Stomach (tissue), 9 donors: ENCODE data around the gene MAN1B1. TPM values are rescaled to one million over a fixed set of nuclear protein-coding genes. Genes with fewer than 3 reads are reported as not detected.

Experiments used
- DNase-seq, 2 donors: peaks; one replicate each; pipeline versions ENCODE4 v3.0.0 to v3.0.0-alpha.2; 2013 to 2019
- H3K27ac ChIP-seq, 5 donors: fragments of 200-600 bp in 4 of 5; sonication (generic) in 4 of 5; one replicate each; pipeline ENCODE4 v1.5.1; 2013 to 2019; ENCODE audit warnings: mild to moderate bottlenecking in 1 of 5, moderate library complexity in 1 of 5
- H3K27me3 ChIP-seq, 3 donors: fragments of 200-600 bp; sonication (generic); one replicate each; pipeline ENCODE4 v1.5.1; 2017 to 2019; ENCODE audit warnings: mixed run types in 1 of 3
- H3K36me3 ChIP-seq, 4 donors: fragments of 200-600 bp; sonication (generic); 1 replicate in 3 of 4; 2 replicates in 1 of 4; pipeline ENCODE4 v1.5.1; 2016 to 2019
- H3K4me1 ChIP-seq, 4 donors: fragments of 200-600 bp; sonication (generic); one replicate each; pipeline ENCODE4 v1.5.1; 2016 to 2019
- H3K4me3 ChIP-seq, 4 donors: fragments of 200-600 bp; sonication (generic) in 3 of 4; one replicate each; pipeline ENCODE4 v1.5.1; 2016 to 2019; ENCODE audit warnings: mild to moderate bottlenecking in 1 of 4
- H3K9me3 ChIP-seq, 4 donors: fragments of 200-600 bp; sonication (generic); one replicate each; pipeline ENCODE4 v1.5.1; 2016 to 2019
- CTCF ChIP-seq, 7 experiments: fragments of 450-650 bp in 4 of 7; fragments of 200-600 bp in 3 of 7; sonication (generic) in 3 of 7; IDR thresholded peaks; one replicate each; pipeline ENCODE4 v1.5.1; 2016 to 2019; ENCODE audit warnings: antibody characterized with exemption in 7 of 7, control low read depth in 2 of 7, mild to moderate bottlenecking in 1 of 7
- EP300 ChIP-seq: sonication (generic); formaldehyde crosslinking; IDR thresholded peaks from one replicate; pipeline ENCODE4 v1.6.1; 2017; ENCODE audit warnings: antibody characterized with exemption
- POLR2A ChIP-seq, 4 donors: fragments of 450-650 bp; IDR thresholded peaks; one replicate each; pipeline ENCODE4 v1.6.1; 2016; ENCODE audit warnings: antibody characterized with exemption in 4 of 4, control low read depth in 2 of 4, mild to moderate bottlenecking in 1 of 4, moderate library complexity in 1 of 4
- POLR2AphosphoS5 ChIP-seq, 3 donors: sonication (generic); formaldehyde crosslinking; IDR thresholded peaks; one replicate each; pipeline ENCODE4 v1.6.1; 2016; ENCODE audit warnings: antibody characterized with exemption in 3 of 3
- WGBS, 5 donors: extraction: QIAGEN DNeasy Blood & Tissue Kit in 3 of 5; methylation state at CpG; one replicate each; pipeline versions ENCODE4 v1.1.5 to v1.1.7; 2013 to 2018; 5-methylcytosine and 5-hydroxymethylcytosine counted together
- intact Hi-C: fragments of 100-400 bp; cut with DNase I; formaldehyde crosslinking; loops from one replicate; pipeline ENCODE4 v1.15.1; 2023; ENCODE audit warnings: low total_unique reads
- polyA plus RNA-seq, 3 donors: library from polyadenylated mRNA; stranded (reverse); fragments of 200-250 nt; gene quantifications; one replicate each; pipeline ENCODE4 v1.2.3, GENCODE V29; 2013
- total RNA-seq, 5 donors: library from RNA; depleted of rRNA; stranded (reverse); fragments of >200 nt; gene quantifications; one replicate each; pipeline versions ENCODE4 v1.1.0 to v1.2.3, GENCODE V29; 2014 to 2016
- donor health status: healthy with polysubstance abuse.
- donor health status: Bipolar disorder and iron deficiency.
- donor health status: healthy.

MAN1B1 gene
- total and polyA plus RNA-seq, 8 donors: 4.7 to 167 (median 39.8) TPM

- no peak overlapping the region for H3K27ac ChIP-seq
- DNase-seq: no peak
- H3K4me1 ChIP-seq: no peaks in the 10 kb centered on the region
- no peaks in the 10 kb centered on the region for H3K36me3 ChIP-seq
- WGBS, 5 donors: 67 to 77% (median 76%) methylated on average over 4 to 5 of the region's 5 CpGs
- H3K27me3 ChIP-seq: peaks cover 3 to 60% (median 28%) of the 10 kb centered on the region in 3 donors
- no peak for TF ChIP-seq POLR2A (IDR thresholded peaks at IDR 0.05)
- TF ChIP-seq CTCF (IDR thresholded peaks at IDR 0.05): no peak
- intact Hi-C loops: no loop called here
- peaks cover 0 to 3% (median 0%) of the 10 kb centered on the region in 4 donors for H3K9me3 ChIP-seq
- no peak overlapping the region for H3K4me3 ChIP-seq
Observed at GRCh38 chr9:137149363-137149762, 62.6 kb downstream of the MAN1B1 start.

- Histone ChIP-seq H3K4me1 (no peaks in the 10 kb centered on the region), H3K9me3 (peaks cover 0 to 3% (median 0%) of the 10 kb centered on the region in 4 donors), H3K4me3 (no peak overlapping the region), H3K36me3 (no peaks in the 10 kb centered on the region), H3K27ac (no peak overlapping the region), H3K27me3 (peaks cover 3 to 65% (median 29%) of the 10 kb centered on the region in 3 donors)
- WGBS, 5 donors: 47 to 62% (median 61%) methylated on average over 19 to 20 of the region's 20 CpGs
- TF ChIP-seq POLR2AphosphoS5 (IDR thresholded peaks at IDR 0.05) (no peak), POLR2A (IDR thresholded peaks at IDR 0.05) (no peak), EP300 (no peak), CTCF (IDR thresholded peaks at IDR 0.05) (no peak)
- peak in 1 of 2 donors; percentile 47 for DNase-seq
- intact Hi-C loops: no loop called here
Observed at GRCh38 chr9:137149942-137150616, 63.3 kb downstream of the MAN1B1 start.

GRCh38 chr9:137150617-137151457, 64.1 kb downstream of the MAN1B1 start:
- H3K9me3 ChIP-seq: peaks cover 0 to 3% (median 0%) of the 10 kb centered on the region in 4 donors
- H3K27ac ChIP-seq: no peak overlapping the region
- 16 to 30% (median 29%) methylated on average over 34 of the region's 34 CpGs for WGBS, 5 donors
- no peak overlapping the region for H3K4me3 ChIP-seq
- peaks cover 3 to 66% (median 32%) of the 10 kb centered on the region in 3 donors for H3K27me3 ChIP-seq
- intact Hi-C loops: no loop called here
- H3K36me3 ChIP-seq: no peaks in the 10 kb centered on the region
- TF ChIP-seq POLR2AphosphoS5 (IDR thresholded peaks at IDR 0.05) (no peak), POLR2A (IDR thresholded peaks at IDR 0.05) (no peak), EP300 (no peak), CTCF (IDR thresholded peaks at IDR 0.05) (no peak)
- no peaks in the 10 kb centered on the region for H3K4me1 ChIP-seq
- peak; percentile 49 to 67 for DNase-seq

GRCh38 chr9:137152844-137153405, 66.1 kb downstream of the MAN1B1 start:
- Histone ChIP-seq H3K4me1 (peaks cover 6 to 11% (median 9%) of the 10 kb centered on the region in 4 donors), H3K27me3 (peaks cover 5 to 66% (median 32%) of the 10 kb centered on the region in 3 donors), H3K4me3 (no peak overlapping the region), H3K36me3 (no peaks in the 10 kb centered on the region), H3K9me3 (peaks cover 0 to 3% (median 0%) of the 10 kb centered on the region in 4 donors), H3K27ac (no peak overlapping the region)
- intact Hi-C loops: no loop called here
- DNase-seq: no peak
- 89 to 94% (median 91%) methylated on average over 7 of the region's 7 CpGs for WGBS, 5 donors
- TF ChIP-seq POLR2A (IDR thresholded peaks at IDR 0.05) (no peak), CTCF (IDR thresholded peaks at IDR 0.05) (no peak)
